MG63 (cell line): ENCODE data around the gene MEDAG. TPM values are rescaled to one million over a fixed set of nuclear protein-coding genes. Genes with fewer than 3 reads are reported as not detected.

Experiments used
- DNase-seq: peaks from one replicate; pipeline ENCODE4 v3.0.0-alpha.2; 2020
- H3K27me3 ChIP-seq: fragments of 250-450 bp; sonication (Bioruptor Pico); 2 replicates; pipeline ENCODE4 v1.5.1; 2020; ENCODE audit warnings: mild to moderate bottlenecking, moderate library complexity
- H3K36me3 ChIP-seq: fragments of 250-450 bp; sonication (Bioruptor Pico); 2 replicates; pipeline ENCODE4 v1.5.1; 2020; ENCODE audit warnings: mild to moderate bottlenecking, moderate library complexity
- H3K4me3 ChIP-seq: fragments of 250-450 bp; sonication (Bioruptor Pico); 2 replicates; pipeline ENCODE4 v1.5.1; 2020; ENCODE audit warnings: mild to moderate bottlenecking, moderate library complexity
- H3K9me3 ChIP-seq: fragments of 250-450 bp; sonication (Bioruptor Pico); 2 replicates; pipeline ENCODE4 v1.5.1; 2020; ENCODE audit warnings: mild to moderate bottlenecking, moderate library complexity
- total RNA-seq: library from RNA; depleted of rRNA; stranded (reverse); fragments of >200 nt; shearing (Covaris generic); gene quantifications from 2 replicates; pipeline ENCODE4 v1.2.3, GENCODE V29; 2014; ENCODE audit warnings: low replicate concordance

Gene MEDAG
- total RNA-seq, 1 experiment from 2014 or later, result 1.1 TPM

GRCh38 chr13:30870049-30870884 is 35.8 kb upstream of the MEDAG start:
- H3K27me3 ChIP-seq, result no peaks in the 10 kb centered on the region
- peak overlapping the region; percentile 30 for H3K4me3 ChIP-seq
- H3K36me3 ChIP-seq, result no peaks in the 10 kb centered on the region
- H3K9me3 ChIP-seq, result no peaks in the 10 kb centered on the region
- peak; percentile 91 for DNase-seq

DNA sequence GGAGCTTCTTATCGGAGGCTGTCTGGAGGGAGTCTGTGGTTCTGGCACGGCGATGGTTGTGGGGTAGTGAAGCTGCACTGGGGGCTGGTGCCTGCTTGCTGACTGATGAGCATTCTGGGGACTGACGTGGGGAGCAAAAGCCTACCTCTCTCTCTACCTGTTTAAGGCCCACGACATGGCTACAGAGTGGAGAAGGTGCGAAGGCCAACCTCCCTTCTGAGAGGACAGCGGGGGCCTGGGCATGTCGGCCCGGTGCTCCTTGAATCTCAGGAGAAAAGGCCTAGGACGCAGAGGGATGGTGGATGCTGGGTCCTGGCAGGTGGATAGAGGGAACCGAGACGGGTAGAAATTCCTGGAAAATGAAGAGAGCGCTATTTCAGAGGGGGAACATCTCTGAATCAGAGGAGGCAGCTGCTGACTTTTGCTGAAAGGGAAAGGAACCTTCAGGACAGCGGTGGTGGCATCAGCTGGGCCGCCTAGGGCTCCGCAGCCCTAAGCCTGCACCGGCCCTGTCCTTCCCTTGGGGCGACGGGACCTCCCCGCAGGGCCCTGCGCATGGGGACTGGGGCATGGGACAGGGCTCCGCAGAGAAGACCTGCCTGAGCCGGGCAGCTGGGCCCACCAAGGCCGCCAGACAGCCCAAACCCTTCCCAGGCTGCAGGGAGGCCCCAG is 35.0 kb upstream of the MEDAG start:
- Histone ChIP-seq H3K36me3 (no peaks in the 10 kb centered on the region), H3K4me3 (no peak overlapping the region), H3K27me3 (no peaks in the 10 kb centered on the region), H3K9me3 (no peaks in the 10 kb centered on the region)
- DNase-seq, result no peak

DNA sequence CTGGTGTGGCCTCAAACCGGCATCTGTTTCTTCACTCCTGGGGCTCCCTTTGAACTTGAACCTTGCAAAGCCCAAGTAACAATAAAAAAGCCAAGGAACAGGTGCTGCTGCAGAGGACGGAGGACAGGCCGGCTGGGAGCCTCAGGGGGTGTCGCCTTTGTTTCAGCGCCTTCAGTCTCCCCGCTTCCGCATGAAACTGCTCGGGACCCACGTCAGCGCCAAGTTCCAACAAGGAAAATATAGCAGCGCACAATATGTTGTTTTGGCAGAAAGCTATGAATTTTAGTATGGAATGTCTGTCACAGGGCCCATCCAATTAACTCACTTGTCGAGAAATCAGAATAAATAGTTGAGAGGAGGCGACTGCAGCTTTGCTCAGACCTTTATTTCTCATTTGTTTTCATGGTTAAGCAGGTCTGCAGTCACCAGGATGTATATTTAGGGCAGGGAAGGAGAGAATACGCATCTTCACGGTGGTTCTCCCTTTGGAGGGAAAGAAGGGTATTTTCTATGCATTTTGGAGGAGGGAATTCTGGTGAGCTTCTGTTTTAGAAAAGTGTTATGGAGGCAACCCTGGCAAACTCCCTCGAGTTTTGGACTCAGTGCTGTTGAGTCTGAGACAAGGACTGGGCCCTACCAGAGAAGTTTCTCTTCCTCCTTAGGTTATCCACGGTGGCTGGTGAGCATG is 34.3 kb upstream of the MEDAG start:
- DNase-seq, result no peak
- no peaks in the 10 kb centered on the region for H3K36me3 ChIP-seq
- no peak overlapping the region for H3K4me3 ChIP-seq
- H3K27me3 ChIP-seq, result no peaks in the 10 kb centered on the region
- no peaks in the 10 kb centered on the region for H3K9me3 ChIP-seq

DNA sequence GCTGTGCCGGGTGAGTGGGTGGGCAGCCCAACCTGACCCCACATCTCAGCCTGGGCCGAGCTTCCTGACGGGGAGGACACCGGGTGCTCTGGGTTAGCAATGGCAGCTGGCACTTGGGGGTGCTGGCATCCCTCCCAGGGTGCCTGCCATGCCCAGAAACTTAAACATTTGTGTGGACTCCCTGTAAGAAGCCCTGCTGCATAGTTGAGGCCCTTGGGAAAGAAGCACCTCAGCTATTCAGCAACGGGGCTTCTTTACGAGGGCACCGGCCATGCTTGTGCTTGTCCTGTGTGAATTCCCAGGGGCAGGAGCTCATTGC is 33.8 kb upstream of the MEDAG start:
- Histone ChIP-seq H3K9me3 (no peaks in the 10 kb centered on the region), H3K36me3 (no peaks in the 10 kb centered on the region), H3K27me3 (no peaks in the 10 kb centered on the region), H3K4me3 (no peak overlapping the region)
- DNase-seq, result no peak

- no peaks in the 10 kb centered on the region for H3K9me3 ChIP-seq
- no peaks in the 10 kb centered on the region for H3K36me3 ChIP-seq
- no peak overlapping the region for H3K4me3 ChIP-seq
- no peaks in the 10 kb centered on the region for H3K27me3 ChIP-seq
- DNase-seq, result peak; percentile 86
Measured at GRCh38 chr13:30872685-30873461, 33.2 kb upstream of the MEDAG start.

DNA sequence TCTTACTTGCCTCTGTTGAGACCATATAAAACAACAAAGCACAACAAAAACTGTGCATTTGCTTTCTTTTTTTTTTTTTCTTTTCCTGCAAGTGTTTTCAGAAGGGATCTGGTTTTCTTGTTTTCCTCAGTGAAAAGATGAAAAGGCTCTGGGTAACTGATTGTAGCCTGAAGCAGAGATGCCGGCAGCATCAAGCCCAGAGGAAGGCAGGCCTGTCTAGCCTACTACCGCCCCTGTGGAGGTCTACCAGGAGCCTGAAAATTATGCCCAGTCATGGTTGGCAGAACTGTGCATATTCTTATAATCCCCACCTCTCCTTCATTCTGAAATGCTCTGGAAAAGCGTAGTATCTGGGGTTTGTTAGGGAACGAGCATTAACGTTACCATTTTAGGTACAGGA is 32.6 kb upstream of the MEDAG start:
- DNase-seq, result no peak
- no peak overlapping the region for H3K4me3 ChIP-seq
- no peaks in the 10 kb centered on the region for H3K9me3 ChIP-seq
- H3K27me3 ChIP-seq, result no peaks in the 10 kb centered on the region
- H3K36me3 ChIP-seq, result no peaks in the 10 kb centered on the region

DNA sequence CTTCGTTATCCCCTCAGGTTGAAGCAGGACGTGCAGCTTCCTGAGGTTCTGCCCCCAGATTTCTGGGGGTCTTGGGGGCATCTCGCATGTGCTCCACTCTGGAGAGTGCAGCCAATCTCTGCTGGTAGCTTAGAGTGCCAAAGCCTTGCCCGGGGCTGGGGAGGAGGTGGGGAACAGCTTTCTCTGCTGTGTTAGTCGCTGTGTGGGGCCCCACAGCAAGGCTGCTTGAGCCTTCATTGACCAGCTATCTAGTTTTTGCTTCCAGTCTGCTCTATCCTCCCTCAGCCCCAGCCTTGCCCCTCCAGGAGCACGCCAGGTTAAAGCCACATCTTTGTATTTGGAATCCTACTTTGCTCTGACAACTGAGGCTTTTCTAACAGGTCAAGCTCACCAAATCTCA is 32.0 kb upstream of the MEDAG start:
- DNase-seq, result no peak
- H3K9me3 ChIP-seq, result no peaks in the 10 kb centered on the region
- no peaks in the 10 kb centered on the region for H3K36me3 ChIP-seq
- H3K27me3 ChIP-seq, result no peaks in the 10 kb centered on the region
- H3K4me3 ChIP-seq, result no peak overlapping the region

DNA sequence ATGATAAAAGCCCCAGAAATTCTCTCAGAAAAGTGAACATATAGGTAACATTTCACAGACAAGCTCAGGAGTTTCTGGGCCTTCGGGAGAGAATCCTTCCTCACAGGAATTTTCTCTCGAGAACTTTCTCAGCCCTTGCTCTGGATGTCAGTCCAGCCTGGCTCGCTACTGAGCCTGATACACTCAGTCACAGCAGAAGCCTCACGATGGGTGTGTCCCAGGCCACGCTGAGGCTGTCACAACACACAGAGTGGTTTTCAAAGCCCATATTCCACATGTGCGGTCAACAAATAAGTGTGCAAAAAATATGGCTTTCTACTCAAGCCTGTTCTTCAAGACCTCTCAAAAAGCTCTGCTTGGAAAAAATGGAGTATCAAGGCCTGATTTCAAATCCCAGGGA is 31.5 kb upstream of the MEDAG start:
- Histone ChIP-seq H3K4me3 (no peak overlapping the region), H3K27me3 (no peaks in the 10 kb centered on the region), H3K36me3 (no peaks in the 10 kb centered on the region), H3K9me3 (no peaks in the 10 kb centered on the region)
- DNase-seq, result no peak

- Histone ChIP-seq H3K27me3 (no peaks in the 10 kb centered on the region), H3K36me3 (no peaks in the 10 kb centered on the region), H3K4me3 (no peak overlapping the region), H3K9me3 (no peaks in the 10 kb centered on the region)
- DNase-seq, result no peak
Measured at GRCh38 chr13:30877335-30877734, 28.7 kb upstream of the MEDAG start.

GRCh38 chr13:30880151-30880855 is 25.8 kb upstream of the MEDAG start:
- H3K4me3 ChIP-seq, result no peak overlapping the region
- no peak for DNase-seq
- H3K36me3 ChIP-seq, result no peaks in the 10 kb centered on the region
- no peaks in the 10 kb centered on the region for H3K27me3 ChIP-seq
- 0 out of 2 replicates have a peak, but pooled peaks cover 2% of the 10 kb centered on the region for H3K9me3 ChIP-seq

DNA sequence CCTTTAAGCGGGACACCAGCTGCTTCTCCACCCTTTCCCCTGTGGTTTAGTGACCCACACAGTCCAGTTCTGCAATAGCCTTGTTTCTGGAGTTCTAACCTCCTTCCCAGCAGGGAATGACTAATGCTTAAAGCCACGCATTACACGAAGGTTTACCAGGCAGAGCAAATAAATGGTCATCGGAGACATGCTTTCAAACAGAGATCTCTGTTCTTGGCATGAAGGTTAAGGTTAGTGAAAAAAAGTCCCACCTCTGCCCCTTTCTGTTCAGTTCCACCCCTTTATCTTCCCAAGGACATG is 25.3 kb upstream of the MEDAG start:
- Histone ChIP-seq H3K36me3 (no peaks in the 10 kb centered on the region), H3K4me3 (no peak overlapping the region), H3K27me3 (no peaks in the 10 kb centered on the region), H3K9me3 (0 out of 2 replicates have a peak, but pooled peaks cover 2% of the 10 kb centered on the region)
- DNase-seq, result peak; percentile 34

DNA sequence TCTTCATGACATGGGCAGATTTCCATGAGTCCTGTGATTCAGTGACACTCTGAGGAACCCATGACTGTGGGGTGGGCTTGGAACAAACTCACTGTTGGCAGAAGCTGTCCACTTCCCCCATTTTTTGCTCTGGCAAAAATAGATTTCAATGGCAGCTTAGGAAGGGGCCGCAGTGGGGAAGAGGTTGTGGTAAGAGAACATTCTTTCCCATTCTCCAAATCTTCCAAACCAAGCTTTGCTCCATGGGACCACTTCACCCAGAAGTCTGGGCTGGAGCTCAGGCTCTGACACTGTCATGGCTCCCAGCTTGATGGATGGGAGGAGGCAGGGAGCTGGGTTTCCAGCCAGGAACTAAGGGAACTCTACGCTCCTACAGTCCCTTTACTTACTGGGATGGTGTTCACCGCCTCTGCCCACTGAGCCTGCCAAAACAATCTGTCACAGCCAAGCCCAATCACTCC is 24.9 kb upstream of the MEDAG start:
- no peak for DNase-seq
- Histone ChIP-seq H3K4me3 (no peak overlapping the region), H3K36me3 (no peaks in the 10 kb centered on the region), H3K27me3 (no peaks in the 10 kb centered on the region), H3K9me3 (0 out of 2 replicates have a peak, but pooled peaks cover 2% of the 10 kb centered on the region)

GRCh38 chr13:30882026-30882850 is 23.8 kb upstream of the MEDAG start:
- no peak for DNase-seq
- H3K36me3 ChIP-seq, result no peaks in the 10 kb centered on the region
- no peaks in the 10 kb centered on the region for H3K27me3 ChIP-seq
- H3K4me3 ChIP-seq, result no peak overlapping the region
- H3K9me3 ChIP-seq, result 0 out of 2 replicates have a peak, but pooled peaks cover 2% of the 10 kb centered on the region

- Histone ChIP-seq H3K4me3 (no peak overlapping the region), H3K36me3 (no peaks in the 10 kb centered on the region), H3K9me3 (0 out of 2 replicates have a peak, but pooled peaks cover 2% of the 10 kb centered on the region), H3K27me3 (no peaks in the 10 kb centered on the region)
- no peak for DNase-seq
Measured at GRCh38 chr13:30882996-30883766, 22.9 kb upstream of the MEDAG start.

GRCh38 chr13:30884543-30884942 is 21.5 kb upstream of the MEDAG start:
- Histone ChIP-seq H3K27me3 (no peaks in the 10 kb centered on the region), H3K36me3 (no peaks in the 10 kb centered on the region), H3K4me3 (no peak overlapping the region), H3K9me3 (0 out of 2 replicates have a peak, but pooled peaks cover 2% of the 10 kb centered on the region)
- DNase-seq, result no peak
